HepG2 (cell line): ENCODE data around the gene GRB7. TPM values are rescaled to one million over a fixed set of nuclear protein-coding genes. Genes with fewer than 3 reads are reported as not detected.

Experiments used
- HNRNPL ChIP-seq: fragments of 200-400 bp; formaldehyde crosslinking; IDR thresholded peaks from 2 replicates; pipeline ENCODE4 v1.6.1; 2017; ENCODE audit warnings: mild to moderate bottlenecking, low read depth, low read length
- KLF16 ChIP-seq, 2 experiments: sonication (generic) in 1 of 2; formaldehyde crosslinking in 1 of 2; IDR thresholded peaks; 2 replicates each; pipeline versions ENCODE4 v1.6.1 to v1.8.0; 2016 to 2023; ENCODE audit warnings: missing genetic modification reagents in 2 of 2, missing compliant biosample characterization in 1 of 2
- TBX2 ChIP-seq: sonication (generic); formaldehyde crosslinking; IDR thresholded peaks from 2 replicates; pipeline ENCODE4 v1.5.0; 2020; ENCODE audit warnings: missing genetic modification reagents, mild to moderate bottlenecking, borderline replicate concordance
- ZNF570 ChIP-seq: sonication (generic); formaldehyde crosslinking; IDR thresholded peaks from 2 replicates; pipeline ENCODE4 v1.4.0; 2020; ENCODE audit warnings: mild to moderate bottlenecking, missing genetic modification reagents, borderline replicate concordance
- ZNF878 ChIP-seq: sonication (generic); formaldehyde crosslinking; IDR thresholded peaks from 2 replicates; pipeline ENCODE4 v1.8.1; 2023; ENCODE audit warnings: mild to moderate bottlenecking, missing genetic modification reagents, moderate library complexity
- polyA plus RNA-seq, 8 experiments: library from polyadenylated mRNA; depleted of rRNA in 3 of 8; stranded (reverse) in 7 of 8; unstranded in 1 of 8; fragments of >200 nt; fragmentation: Illumina TruSeq in 4 of 8; extraction: Trizol in 4 of 8; gene quantifications; 2 replicates each; pipeline versions ENCODE4 v1.2.1 to v1.2.3, GENCODE V29; 2011 to 2016; ENCODE audit warnings: low read depth in 4 of 8, missing spikeins in 1 of 8, mixed read lengths in 1 of 8; ENCODE audit not compliant: insufficient read depth in 1 of 8
- total RNA-seq, 5 experiments: library from RNA; depleted of rRNA; stranded (reverse); fragments of >200 nt; fragmentation: Illumina TruSeq; extraction: Trizol; gene quantifications; 2 replicates each; pipeline ENCODE4 v1.2.3, GENCODE V29; 2016; ENCODE audit warnings: low read depth in 1 of 5
- TF ChIP-seq, protein P1 (sequence below): sonication (generic); formaldehyde crosslinking; IDR thresholded peaks from 2 replicates; pipeline ENCODE4 v1.5.0; 2020; ENCODE audit warnings: mild to moderate bottlenecking, missing genetic modification reagents, borderline replicate concordance
- TF ChIP-seq, protein P2 (sequence below): sonication (generic); formaldehyde crosslinking; conservative IDR thresholded peaks from 2 replicates; pipeline ENCODE4 v1.4.0; 2020; ENCODE audit warnings: missing genetic modification reagents
- TF ChIP-seq, protein P3 (sequence below): sonication (generic); formaldehyde crosslinking; IDR thresholded peaks from 2 replicates; pipeline ENCODE4 v1.5.0; 2020; ENCODE audit warnings: mild to moderate bottlenecking, missing genetic modification reagents, borderline replicate concordance
- TF ChIP-seq, protein P4 (sequence below): IDR thresholded peaks from 2 replicates; pipeline ENCODE4 v1.6.1; 2016; ENCODE audit warnings: missing compliant biosample characterization, missing genetic modification reagents, borderline replicate concordance

The GRB7 gene
- total and polyA plus RNA-seq, 2 of the 13 experiments (the other 11 are each of a cell fraction or from before 2014, with no cell fraction given) = 60.2 to 77.7 TPM

DNA sequence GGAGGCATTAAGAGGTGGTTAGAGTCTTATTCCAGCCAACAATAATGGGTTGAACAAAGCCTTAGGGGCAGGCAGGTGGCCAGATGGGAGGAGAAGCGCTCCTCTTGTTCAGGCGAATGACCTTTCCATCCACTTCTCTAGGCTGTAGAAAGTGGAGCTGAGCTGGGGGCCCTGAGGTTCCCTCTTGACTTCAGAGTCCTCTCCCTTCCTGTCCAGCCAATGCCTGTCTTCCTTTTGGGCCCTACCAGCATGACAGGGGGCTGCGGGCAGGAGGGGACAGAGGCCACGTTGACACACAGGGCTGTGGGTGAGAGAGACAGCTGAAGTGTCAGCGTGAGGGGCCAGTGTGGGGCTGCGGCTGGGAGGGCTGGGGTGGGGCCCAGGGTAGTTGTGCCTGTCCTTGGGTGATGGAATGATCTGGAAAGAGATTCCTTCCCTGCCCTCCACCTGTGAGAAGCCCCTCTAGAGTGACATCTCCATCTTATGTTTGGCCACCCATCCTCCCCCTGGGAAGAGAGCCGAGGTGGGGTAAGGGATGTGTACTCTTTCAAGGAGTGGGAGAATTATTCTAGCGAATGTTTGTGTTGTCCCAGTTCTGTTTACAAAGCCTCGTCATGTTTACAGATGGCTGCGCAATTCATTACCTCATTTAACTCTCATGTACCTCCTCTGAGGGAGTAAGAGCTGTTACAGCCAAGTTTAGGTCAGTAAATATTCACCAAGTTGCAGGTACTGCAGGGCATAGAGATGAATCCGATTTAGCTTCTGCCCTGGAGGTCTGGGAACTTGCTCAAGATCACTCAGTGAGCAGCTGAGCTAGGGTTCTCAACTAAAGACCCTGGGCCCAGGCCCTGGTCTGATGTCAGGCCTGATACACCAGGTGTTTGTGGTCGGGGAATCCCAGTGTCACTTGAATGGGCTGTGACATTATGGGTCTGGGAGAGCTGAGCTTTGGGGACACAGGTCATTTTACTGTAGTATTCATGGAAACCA, 34.5 kb upstream of the GRB7 start (continued):
- TF ChIP-seq, protein P1, sequence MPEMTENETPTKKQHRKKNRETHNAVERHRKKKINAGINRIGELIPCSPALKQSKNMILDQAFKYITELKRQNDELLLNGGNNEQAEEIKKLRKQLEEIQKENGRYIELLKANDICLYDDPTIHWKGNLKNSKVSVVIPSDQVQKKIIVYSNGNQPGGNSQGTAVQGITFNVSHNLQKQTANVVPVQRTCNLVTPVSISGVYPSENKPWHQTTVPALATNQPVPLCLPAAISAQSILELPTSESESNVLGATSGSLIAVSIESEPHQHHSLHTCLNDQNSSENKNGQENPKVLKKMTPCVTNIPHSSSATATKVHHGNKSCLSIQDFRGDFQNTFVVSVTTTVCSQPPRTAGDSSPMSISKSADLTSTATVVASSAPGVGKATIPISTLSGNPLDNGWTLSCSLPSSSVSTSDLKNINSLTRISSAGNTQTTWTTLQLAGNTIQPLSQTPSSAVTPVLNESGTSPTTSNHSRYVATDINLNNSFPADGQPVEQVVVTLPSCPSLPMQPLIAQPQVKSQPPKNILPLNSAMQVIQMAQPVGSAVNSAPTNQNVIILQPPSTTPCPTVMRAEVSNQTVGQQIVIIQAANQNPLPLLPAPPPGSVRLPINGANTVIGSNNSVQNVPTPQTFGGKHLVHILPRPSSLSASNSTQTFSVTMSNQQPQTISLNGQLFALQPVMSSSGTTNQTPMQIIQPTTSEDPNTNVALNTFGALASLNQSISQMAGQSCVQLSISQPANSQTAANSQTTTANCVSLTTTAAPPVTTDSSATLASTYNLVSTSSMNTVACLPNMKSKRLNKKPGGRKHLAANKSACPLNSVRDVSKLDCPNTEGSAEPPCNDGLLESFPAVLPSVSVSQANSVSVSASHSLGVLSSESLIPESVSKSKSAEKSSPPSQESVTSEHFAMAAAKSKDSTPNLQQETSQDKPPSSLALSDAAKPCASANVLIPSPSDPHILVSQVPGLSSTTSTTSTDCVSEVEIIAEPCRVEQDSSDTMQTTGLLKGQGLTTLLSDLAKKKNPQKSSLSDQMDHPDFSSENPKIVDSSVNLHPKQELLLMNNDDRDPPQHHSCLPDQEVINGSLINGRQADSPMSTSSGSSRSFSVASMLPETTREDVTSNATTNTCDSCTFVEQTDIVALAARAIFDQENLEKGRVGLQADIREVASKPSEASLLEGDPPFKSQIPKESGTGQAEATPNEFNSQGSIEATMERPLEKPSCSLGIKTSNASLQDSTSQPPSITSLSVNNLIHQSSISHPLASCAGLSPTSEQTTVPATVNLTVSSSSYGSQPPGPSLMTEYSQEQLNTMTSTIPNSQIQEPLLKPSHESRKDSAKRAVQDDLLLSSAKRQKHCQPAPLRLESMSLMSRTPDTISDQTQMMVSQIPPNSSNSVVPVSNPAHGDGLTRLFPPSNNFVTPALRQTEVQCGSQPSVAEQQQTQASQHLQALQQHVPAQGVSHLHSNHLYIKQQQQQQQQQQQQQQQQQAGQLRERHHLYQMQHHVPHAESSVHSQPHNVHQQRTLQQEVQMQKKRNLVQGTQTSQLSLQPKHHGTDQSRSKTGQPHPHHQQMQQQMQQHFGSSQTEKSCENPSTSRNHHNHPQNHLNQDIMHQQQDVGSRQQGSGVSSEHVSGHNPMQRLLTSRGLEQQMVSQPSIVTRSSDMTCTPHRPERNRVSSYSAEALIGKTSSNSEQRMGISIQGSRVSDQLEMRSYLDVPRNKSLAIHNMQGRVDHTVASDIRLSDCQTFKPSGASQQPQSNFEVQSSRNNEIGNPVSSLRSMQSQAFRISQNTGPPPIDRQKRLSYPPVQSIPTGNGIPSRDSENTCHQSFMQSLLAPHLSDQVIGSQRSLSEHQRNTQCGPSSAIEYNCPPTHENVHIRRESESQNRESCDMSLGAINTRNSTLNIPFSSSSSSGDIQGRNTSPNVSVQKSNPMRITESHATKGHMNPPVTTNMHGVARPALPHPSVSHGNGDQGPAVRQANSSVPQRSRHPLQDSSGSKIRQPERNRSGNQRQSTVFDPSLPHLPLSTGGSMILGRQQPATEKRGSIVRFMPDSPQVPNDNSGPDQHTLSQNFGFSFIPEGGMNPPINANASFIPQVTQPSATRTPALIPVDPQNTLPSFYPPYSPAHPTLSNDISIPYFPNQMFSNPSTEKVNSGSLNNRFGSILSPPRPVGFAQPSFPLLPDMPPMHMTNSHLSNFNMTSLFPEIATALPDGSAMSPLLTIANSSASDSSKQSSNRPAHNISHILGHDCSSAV (CRISPR knock-in tag) = no peak
- peak in 1 of 2 experiments; percentile 56; a peak in 2 of 4 replicates for TF ChIP-seq KLF16 (CRISPR knock-in tag; IDR thresholded peaks at IDR 0.05)
- TF ChIP-seq, protein P2, sequence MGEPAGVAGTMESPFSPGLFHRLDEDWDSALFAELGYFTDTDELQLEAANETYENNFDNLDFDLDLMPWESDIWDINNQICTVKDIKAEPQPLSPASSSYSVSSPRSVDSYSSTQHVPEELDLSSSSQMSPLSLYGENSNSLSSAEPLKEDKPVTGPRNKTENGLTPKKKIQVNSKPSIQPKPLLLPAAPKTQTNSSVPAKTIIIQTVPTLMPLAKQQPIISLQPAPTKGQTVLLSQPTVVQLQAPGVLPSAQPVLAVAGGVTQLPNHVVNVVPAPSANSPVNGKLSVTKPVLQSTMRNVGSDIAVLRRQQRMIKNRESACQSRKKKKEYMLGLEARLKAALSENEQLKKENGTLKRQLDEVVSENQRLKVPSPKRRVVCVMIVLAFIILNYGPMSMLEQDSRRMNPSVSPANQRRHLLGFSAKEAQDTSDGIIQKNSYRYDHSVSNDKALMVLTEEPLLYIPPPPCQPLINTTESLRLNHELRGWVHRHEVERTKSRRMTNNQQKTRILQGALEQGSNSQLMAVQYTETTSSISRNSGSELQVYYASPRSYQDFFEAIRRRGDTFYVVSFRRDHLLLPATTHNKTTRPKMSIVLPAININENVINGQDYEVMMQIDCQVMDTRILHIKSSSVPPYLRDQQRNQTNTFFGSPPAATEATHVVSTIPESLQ (CRISPR knock-in tag) = no peak
- no peak for TF ChIP-seq HNRNPL
- TF ChIP-seq, protein P3, sequence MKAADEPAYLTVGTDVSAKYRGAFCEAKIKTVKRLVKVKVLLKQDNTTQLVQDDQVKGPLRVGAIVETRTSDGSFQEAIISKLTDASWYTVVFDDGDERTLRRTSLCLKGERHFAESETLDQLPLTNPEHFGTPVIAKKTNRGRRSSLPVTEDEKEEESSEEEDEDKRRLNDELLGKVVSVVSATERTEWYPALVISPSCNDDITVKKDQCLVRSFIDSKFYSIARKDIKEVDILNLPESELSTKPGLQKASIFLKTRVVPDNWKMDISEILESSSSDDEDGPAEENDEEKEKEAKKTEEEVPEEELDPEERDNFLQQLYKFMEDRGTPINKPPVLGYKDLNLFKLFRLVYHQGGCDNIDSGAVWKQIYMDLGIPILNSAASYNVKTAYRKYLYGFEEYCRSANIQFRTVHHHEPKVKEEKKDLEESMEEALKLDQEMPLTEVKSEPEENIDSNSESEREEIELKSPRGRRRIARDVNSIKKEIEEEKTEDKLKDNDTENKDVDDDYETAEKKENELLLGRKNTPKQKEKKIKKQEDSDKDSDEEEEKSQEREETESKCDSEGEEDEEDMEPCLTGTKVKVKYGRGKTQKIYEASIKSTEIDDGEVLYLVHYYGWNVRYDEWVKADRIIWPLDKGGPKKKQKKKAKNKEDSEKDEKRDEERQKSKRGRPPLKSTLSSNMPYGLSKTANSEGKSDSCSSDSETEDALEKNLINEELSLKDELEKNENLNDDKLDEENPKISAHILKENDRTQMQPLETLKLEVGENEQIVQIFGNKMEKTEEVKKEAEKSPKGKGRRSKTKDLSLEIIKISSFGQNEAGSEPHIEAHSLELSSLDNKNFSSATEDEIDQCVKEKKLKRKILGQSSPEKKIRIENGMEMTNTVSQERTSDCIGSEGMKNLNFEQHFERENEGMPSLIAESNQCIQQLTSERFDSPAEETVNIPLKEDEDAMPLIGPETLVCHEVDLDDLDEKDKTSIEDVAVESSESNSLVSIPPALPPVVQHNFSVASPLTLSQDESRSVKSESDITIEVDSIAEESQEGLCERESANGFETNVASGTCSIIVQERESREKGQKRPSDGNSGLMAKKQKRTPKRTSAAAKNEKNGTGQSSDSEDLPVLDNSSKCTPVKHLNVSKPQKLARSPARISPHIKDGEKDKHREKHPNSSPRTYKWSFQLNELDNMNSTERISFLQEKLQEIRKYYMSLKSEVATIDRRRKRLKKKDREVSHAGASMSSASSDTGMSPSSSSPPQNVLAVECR (CRISPR knock-in tag) = peak; percentile 92
- no peak for TF ChIP-seq ZNF878 (CRISPR knock-in tag)
- TF ChIP-seq, protein P4, sequence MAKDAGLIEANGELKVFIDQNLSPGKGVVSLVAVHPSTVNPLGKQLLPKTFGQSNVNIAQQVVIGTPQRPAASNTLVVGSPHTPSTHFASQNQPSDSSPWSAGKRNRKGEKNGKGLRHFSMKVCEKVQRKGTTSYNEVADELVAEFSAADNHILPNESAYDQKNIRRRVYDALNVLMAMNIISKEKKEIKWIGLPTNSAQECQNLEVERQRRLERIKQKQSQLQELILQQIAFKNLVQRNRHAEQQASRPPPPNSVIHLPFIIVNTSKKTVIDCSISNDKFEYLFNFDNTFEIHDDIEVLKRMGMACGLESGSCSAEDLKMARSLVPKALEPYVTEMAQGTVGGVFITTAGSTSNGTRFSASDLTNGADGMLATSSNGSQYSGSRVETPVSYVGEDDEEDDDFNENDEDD = 0 out of 2 replicates have a peak, but pooled peaks have one; percentile 8
- no peak for TF ChIP-seq ZNF570 (CRISPR knock-in tag)
- TF ChIP-seq TBX2 (CRISPR knock-in tag) = peak; percentile 91
